Ishikawa (cell line): ENCODE measurements around the gene RAB11FIP4.

ENCODE experiments used
- CEBPB ChIP-seq: IDR thresholded peaks from 2 replicates; pipeline ENCODE4 v1.6.1; 2012
- CREB1 ChIP-seq: IDR thresholded peaks from 2 replicates; pipeline ENCODE4 v1.6.1; 2012; ENCODE audit warnings: low read depth
- EGR1 ChIP-seq: IDR thresholded peaks from 2 replicates; pipeline ENCODE4 v1.6.1; 2012
- EP300 ChIP-seq: IDR thresholded peaks from 2 replicates; pipeline ENCODE4 v1.6.1; 2012; ENCODE audit warnings: borderline replicate concordance
- FOXM1 ChIP-seq: IDR thresholded peaks from 2 replicates; pipeline ENCODE4 v1.6.1; 2012; ENCODE audit warnings: low read depth, borderline replicate concordance
- NFIC ChIP-seq: IDR thresholded peaks from 2 replicates; pipeline ENCODE4 v1.6.1; 2012
- RAD21 ChIP-seq: IDR thresholded peaks from 2 replicates; pipeline ENCODE4 v1.6.1; 2012; ENCODE audit warnings: low read depth
- TAF1 ChIP-seq: IDR thresholded peaks from 2 replicates; pipeline ENCODE4 v1.6.1; 2012; ENCODE audit warnings: low read depth, mild to moderate bottlenecking
- TCF12 ChIP-seq: IDR thresholded peaks from 2 replicates; pipeline ENCODE4 v1.6.1; 2012; ENCODE audit warnings: low read depth
- TEAD4 ChIP-seq: IDR thresholded peaks from 2 replicates; pipeline ENCODE4 v1.6.1; 2012
- YY1 ChIP-seq: IDR thresholded peaks from 2 replicates; pipeline ENCODE4 v1.6.1; 2012; ENCODE audit warnings: low read depth
- ZBTB7A ChIP-seq: IDR thresholded peaks from 2 replicates; pipeline ENCODE4 v1.6.1; 2012; ENCODE audit warnings: low read depth
- TF ChIP-seq, protein P1 (sequence below): IDR thresholded peaks from 2 replicates; pipeline ENCODE4 v1.6.1; 2012
- TF ChIP-seq, protein P2 (sequence below): IDR thresholded peaks from 2 replicates; pipeline ENCODE4 v1.6.1; 2012; ENCODE audit warnings: low read depth, mild to moderate bottlenecking
- TF ChIP-seq, protein P3 (sequence below): IDR thresholded peaks from 2 replicates; pipeline ENCODE4 v1.6.1; 2012

RAB11FIP4 gene

DNA sequence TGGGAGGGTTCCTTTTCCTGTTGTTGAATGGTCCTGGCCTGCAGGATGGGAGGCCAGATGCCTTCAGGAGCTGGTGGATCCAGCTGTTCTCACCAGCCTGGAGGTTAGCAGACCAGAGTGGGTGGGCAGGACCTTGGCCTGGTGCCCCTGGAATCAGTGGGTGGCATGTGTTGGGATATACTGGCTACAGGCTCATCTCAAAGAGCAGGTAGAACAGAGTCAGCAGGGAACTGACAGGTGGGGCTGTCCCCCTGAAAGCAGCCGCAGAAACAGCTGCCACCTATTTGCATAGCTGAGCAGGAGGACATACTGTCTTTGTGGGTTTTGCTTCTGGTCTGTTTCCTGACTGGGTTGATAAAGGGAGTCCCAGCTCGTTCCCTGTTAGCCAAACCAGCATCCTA, 144.1 kb downstream of the RAB11FIP4 start:
- no peak for TF ChIP-seq EGR1
- TF ChIP-seq, protein P1, sequence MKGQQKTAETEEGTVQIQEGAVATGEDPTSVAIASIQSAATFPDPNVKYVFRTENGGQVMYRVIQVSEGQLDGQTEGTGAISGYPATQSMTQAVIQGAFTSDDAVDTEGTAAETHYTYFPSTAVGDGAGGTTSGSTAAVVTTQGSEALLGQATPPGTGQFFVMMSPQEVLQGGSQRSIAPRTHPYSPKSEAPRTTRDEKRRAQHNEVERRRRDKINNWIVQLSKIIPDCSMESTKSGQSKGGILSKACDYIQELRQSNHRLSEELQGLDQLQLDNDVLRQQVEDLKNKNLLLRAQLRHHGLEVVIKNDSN, result no peak
- TF ChIP-seq NFIC, result no peak
- no peak for TF ChIP-seq RAD21
- no peak for TF ChIP-seq EP300
- TF ChIP-seq, protein P2, sequence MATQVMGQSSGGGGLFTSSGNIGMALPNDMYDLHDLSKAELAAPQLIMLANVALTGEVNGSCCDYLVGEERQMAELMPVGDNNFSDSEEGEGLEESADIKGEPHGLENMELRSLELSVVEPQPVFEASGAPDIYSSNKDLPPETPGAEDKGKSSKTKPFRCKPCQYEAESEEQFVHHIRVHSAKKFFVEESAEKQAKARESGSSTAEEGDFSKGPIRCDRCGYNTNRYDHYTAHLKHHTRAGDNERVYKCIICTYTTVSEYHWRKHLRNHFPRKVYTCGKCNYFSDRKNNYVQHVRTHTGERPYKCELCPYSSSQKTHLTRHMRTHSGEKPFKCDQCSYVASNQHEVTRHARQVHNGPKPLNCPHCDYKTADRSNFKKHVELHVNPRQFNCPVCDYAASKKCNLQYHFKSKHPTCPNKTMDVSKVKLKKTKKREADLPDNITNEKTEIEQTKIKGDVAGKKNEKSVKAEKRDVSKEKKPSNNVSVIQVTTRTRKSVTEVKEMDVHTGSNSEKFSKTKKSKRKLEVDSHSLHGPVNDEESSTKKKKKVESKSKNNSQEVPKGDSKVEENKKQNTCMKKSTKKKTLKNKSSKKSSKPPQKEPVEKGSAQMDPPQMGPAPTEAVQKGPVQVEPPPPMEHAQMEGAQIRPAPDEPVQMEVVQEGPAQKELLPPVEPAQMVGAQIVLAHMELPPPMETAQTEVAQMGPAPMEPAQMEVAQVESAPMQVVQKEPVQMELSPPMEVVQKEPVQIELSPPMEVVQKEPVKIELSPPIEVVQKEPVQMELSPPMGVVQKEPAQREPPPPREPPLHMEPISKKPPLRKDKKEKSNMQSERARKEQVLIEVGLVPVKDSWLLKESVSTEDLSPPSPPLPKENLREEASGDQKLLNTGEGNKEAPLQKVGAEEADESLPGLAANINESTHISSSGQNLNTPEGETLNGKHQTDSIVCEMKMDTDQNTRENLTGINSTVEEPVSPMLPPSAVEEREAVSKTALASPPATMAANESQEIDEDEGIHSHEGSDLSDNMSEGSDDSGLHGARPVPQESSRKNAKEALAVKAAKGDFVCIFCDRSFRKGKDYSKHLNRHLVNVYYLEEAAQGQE, result no peak
- no peak for TF ChIP-seq FOXM1
- TF ChIP-seq, protein P3, sequence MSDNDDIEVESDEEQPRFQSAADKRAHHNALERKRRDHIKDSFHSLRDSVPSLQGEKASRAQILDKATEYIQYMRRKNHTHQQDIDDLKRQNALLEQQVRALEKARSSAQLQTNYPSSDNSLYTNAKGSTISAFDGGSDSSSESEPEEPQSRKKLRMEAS, result no peak
- no peak for TF ChIP-seq TCF12
- no peak for TF ChIP-seq TEAD4
- TF ChIP-seq YY1, result no peak
- TF ChIP-seq TAF1, result no peak
- TF ChIP-seq CEBPB, result no peak
- no peak for TF ChIP-seq ZBTB7A

DNA sequence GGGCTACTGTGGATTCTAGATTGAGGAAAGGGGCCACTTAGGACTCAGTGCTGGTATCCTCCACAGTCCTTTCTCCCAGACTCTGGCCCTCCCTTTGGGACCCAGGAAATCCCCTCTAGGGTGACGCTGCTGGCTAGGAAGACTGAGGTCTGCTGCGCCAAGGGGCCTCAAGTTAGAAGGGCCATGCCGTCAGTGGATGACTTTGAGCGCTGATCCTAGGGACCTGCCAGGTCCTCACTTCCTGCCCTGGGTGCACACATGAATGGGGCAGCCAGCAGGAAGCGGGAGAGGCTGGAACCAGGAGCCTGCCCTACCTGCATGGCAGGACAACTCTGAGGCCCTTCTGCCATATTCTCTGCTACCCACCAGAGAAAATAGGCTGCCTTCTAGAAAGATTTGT, 145.0 kb downstream of the RAB11FIP4 start:
- TF ChIP-seq CREB1, result no peak
- TF ChIP-seq, protein P3, result no peak
- no peak for TF ChIP-seq EP300

DNA sequence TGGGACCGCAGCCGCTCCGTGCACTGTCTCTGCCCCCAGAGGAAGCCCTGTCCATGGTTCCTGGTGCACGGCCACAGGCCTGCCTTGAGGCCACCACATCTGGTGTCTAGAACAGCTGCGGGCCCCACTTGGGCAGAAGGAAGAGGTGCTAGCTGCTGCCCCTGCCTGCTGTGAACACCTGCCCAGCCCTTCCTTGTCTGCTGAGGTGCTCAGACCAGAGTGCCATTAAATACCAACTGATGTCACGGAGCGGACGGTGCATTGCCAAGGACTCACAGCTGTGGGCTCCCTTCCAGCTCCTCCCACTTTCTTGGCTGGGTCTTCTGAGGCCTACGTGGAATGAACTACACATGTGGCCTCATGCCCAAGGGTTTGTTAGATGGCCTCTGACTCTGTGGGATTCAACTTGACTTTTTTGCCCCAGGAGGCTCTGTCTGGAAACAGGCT, 146.1 kb downstream of the RAB11FIP4 start:
- TF ChIP-seq NFIC (peak; percentile 60), ZBTB7A (no peak)
- TF ChIP-seq, protein P2, result peak; percentile 68; the same call in 1 of the 2 replicates

DNA sequence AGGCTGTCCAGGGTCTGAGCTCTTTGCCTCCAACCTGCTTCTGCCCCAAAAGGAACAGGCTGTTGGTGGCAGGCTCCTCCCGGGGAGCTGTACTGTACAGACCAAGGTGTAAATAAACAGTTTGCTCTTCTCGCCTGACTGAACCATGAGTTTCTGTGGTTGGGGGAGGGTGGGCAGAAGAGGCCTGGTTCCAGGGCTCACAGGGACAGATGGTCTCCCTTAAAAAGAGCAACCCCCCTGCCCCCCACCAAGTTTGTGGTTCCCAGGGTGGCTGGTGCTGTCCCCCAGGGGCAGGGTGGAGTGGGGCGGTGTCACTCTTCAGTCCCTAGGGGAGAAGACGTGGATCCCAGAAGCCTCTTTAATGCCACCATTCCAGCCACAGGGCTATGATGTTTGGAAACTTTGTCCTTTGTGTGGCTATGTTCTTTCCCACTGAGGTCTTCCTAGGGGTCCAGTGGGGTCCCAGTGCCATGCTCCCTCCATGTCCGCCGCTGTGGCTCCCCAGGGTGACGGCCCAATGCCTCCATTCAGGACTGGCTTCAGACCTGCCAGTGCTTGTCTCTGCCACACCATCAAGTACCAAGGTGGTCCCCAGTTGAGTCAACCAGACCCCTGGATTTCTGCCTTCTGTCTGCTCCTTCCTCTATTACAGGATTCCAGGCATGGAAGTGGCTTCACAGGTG, 146.7 kb downstream of the RAB11FIP4 start:
- TF ChIP-seq ZBTB7A (no peak), TCF12 (no peak), CEBPB (no peak), CREB1 (no peak), RAD21 (no peak), YY1 (no peak), NFIC (no peak), EP300 (no peak), TEAD4 (no peak), EGR1 (no peak), TAF1 (no peak), FOXM1 (no peak)
- TF ChIP-seq, protein P2, result no peak
- TF ChIP-seq, protein P3, result no peak
- TF ChIP-seq, protein P1, result no peak
